Measurements from ENCODE around the gene PTCD3.

DNA sequence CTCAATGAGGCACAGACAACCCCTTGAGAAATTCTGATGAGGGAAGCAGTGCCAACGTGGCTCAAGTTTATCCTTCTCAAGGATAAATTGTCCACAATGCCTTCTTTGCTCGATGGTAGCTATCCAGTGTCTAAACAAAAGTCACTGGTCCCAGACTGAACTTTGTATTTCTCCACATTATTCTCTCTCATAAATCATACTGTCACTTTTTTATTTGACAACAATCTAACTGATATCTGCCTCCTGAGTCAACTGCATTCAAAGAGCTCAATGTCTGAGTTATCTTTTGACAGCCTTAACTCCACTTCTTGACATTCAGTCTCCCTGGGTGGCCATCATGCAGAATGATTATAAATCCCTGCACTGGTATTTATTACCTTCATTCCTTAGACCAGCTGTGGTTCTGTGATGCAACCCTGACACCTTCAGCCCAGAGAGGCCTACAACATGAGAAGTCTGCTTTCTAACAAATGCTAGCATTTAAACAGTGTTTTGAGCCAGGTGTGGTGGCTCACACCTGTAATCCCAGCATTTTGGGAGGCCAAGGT lies 51.0 kb downstream of the PTCD3 start:
- no peak for TF ChIP-seq RFX5 (IDR thresholded peaks at IDR 0.05; ENCODE audit: low read length)
- TF ChIP-seq, protein P1, sequence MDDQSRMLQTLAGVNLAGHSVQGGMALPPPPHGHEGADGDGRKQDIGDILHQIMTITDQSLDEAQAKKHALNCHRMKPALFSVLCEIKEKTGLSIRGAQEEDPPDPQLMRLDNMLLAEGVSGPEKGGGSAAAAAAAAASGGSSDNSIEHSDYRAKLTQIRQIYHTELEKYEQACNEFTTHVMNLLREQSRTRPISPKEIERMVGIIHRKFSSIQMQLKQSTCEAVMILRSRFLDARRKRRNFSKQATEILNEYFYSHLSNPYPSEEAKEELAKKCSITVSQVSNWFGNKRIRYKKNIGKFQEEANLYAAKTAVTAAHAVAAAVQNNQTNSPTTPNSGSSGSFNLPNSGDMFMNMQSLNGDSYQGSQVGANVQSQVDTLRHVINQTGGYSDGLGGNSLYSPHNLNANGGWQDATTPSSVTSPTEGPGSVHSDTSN (IDR thresholded peaks at IDR 0.05), result no peak
- TF ChIP-seq RCOR1 (IDR thresholded peaks at IDR 0.05; ENCODE audit: low read length), result no peak
